ENCODE measurements around the gene TTC24. TPM values are rescaled to one million over a fixed set of nuclear protein-coding genes. Genes with fewer than 3 reads are reported as not detected.
"Not testable (repeated sequence)": the region's sequence is repeated elsewhere in the genome, so short reads cannot be mapped to it uniquely, and the experiment has no call there.

TTC24 gene
- total and polyA plus RNA-seq, 2 experiments from 2014 or later = not detected

GRCh38 chr1:156627313-156627880, 47.9 kb downstream of the TTC24 start:
- Histone ChIP-seq H3K4me1 (ENCODE audit: insufficient read depth) (peaks cover 23% of the 10 kb centered on the region), H3K9me3 (ENCODE audit: low read depth) (no peaks in the 10 kb centered on the region), H3K27ac (no peak overlapping the region), H3K4me2 (no peak overlapping the region), H3K36me3 (replicated peaks; ENCODE audit: insufficient read depth, low read depth) (no peaks in the 10 kb centered on the region), H2AFZ (no peak overlapping the region), H3K4me3 (no peak overlapping the region), H3K79me2 (no peaks in the 10 kb centered on the region), H4K20me1 (ENCODE audit: insufficient read depth, poor library complexity, severe bottlenecking) (no peaks in the 10 kb centered on the region), H3K9me2 (replicated peaks; ENCODE audit: insufficient read depth) (no peaks in the 10 kb centered on the region), H3K27me3 (peaks cover 75% of the 10 kb centered on the region)
- WGBS (ENCODE audit: low lambda C conversion rate, missing lambda C conversion rate) = 90% methylated on average over 2 of the region's 2 CpGs
- DNase-seq (ENCODE audit: low spot score) = peak; percentile 59
- TF ChIP-seq EZH2phosphoT487 (IDR thresholded peaks at IDR 0.05; ENCODE audit: low read depth, severe bottlenecking, unreplicated experiment) (no peak), EZH2 (IDR thresholded peaks at IDR 0.05; ENCODE audit: borderline replicate concordance) (no peak)
- TF ChIP-seq, protein P1, sequence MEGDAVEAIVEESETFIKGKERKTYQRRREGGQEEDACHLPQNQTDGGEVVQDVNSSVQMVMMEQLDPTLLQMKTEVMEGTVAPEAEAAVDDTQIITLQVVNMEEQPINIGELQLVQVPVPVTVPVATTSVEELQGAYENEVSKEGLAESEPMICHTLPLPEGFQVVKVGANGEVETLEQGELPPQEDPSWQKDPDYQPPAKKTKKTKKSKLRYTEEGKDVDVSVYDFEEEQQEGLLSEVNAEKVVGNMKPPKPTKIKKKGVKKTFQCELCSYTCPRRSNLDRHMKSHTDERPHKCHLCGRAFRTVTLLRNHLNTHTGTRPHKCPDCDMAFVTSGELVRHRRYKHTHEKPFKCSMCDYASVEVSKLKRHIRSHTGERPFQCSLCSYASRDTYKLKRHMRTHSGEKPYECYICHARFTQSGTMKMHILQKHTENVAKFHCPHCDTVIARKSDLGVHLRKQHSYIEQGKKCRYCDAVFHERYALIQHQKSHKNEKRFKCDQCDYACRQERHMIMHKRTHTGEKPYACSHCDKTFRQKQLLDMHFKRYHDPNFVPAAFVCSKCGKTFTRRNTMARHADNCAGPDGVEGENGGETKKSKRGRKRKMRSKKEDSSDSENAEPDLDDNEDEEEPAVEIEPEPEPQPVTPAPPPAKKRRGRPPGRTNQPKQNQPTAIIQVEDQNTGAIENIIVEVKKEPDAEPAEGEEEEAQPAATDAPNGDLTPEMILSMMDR (IDR thresholded peaks at IDR 0.05; ENCODE audit: poor library complexity) = peak; percentile 52

DNA sequence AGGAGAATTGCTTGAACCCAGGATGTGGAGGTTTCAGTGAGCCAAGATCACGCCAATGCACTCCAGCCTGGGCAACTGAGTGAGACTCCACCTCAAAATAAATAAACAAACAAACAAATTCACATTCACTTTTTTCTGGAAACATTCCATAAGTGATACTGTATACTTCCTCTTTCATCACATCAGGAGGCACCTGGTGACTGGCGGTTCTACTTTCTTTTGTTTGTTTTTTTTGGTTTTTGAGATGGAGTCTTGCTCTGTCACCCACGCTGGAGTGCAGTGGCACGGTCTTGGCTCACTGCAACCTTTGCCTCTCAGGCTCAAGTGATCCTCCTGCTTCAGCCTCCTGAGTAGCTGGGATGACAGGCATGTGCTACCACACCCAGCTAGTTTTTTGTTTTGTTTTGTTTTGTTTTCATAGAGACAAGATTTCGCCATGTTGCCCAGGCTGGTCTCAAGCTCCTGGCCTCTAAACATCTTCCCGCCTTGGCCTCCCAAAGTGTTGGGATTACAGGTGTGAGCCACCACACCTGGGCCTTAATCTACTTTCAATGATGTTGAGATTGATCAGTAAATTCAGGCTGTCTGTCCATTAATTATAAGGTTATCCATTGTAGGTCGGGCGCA, 50.4 kb downstream of the TTC24 start:
- Histone ChIP-seq H4K20me1 (ENCODE audit: insufficient read depth, poor library complexity, severe bottlenecking) (no peaks in the 10 kb centered on the region), H3K9me2 (replicated peaks; ENCODE audit: insufficient read depth) (no peaks in the 10 kb centered on the region), H3K9me3 (ENCODE audit: low read depth) (no peaks in the 10 kb centered on the region), H3K4me1 (ENCODE audit: insufficient read depth) (peaks cover 11% of the 10 kb centered on the region), H3K27me3 (peaks cover 75% of the 10 kb centered on the region), H3K4me3 (no peak overlapping the region), H3K27ac (no peak overlapping the region), H3K36me3 (replicated peaks; ENCODE audit: insufficient read depth, low read depth) (no peaks in the 10 kb centered on the region), H3K4me2 (no peak overlapping the region), H3K79me2 (no peaks in the 10 kb centered on the region), H2AFZ (no peak overlapping the region)
- no peak for DNase-seq (ENCODE audit: low spot score)
- WGBS (ENCODE audit: low lambda C conversion rate, missing lambda C conversion rate) = 86% methylated on average over 8 of the region's 8 CpGs
- TF ChIP-seq, protein P1 (IDR thresholded peaks at IDR 0.05; ENCODE audit: poor library complexity) = no peak
- TF ChIP-seq EZH2phosphoT487 (IDR thresholded peaks at IDR 0.05; ENCODE audit: low read depth, severe bottlenecking, unreplicated experiment) = no peak
- TF ChIP-seq EZH2 (IDR thresholded peaks at IDR 0.05; ENCODE audit: borderline replicate concordance) = no peak

GRCh38 chr1:156631152-156631551, 51.6 kb downstream of the TTC24 start:
- H3K4me2 ChIP-seq; H4K20me1 ChIP-seq (ENCODE audit: insufficient read depth, poor library complexity, severe bottlenecking); H3K36me3 ChIP-seq (replicated peaks; ENCODE audit: insufficient read depth, low read depth); DNase-seq (ENCODE audit: low spot score); H3K79me2 ChIP-seq; H3K9me3 ChIP-seq (ENCODE audit: low read depth); H3K4me1 ChIP-seq (ENCODE audit: insufficient read depth); H2AFZ ChIP-seq; H3K27ac ChIP-seq; H3K9me2 ChIP-seq (replicated peaks; ENCODE audit: insufficient read depth); H3K4me3 ChIP-seq: not testable (repeated sequence)
- peaks cover 74% of the 10 kb centered on the region for H3K27me3 ChIP-seq
- 50% methylated on average over 9 of the region's 9 CpGs for WGBS (ENCODE audit: low lambda C conversion rate, missing lambda C conversion rate)
- TF ChIP-seq, protein P1 (IDR thresholded peaks at IDR 0.05; ENCODE audit: poor library complexity) = peak; percentile 2

Data from hepatocyte (in vitro differentiated cells).